Measurements from ENCODE around the gene TENM3.

DNA sequence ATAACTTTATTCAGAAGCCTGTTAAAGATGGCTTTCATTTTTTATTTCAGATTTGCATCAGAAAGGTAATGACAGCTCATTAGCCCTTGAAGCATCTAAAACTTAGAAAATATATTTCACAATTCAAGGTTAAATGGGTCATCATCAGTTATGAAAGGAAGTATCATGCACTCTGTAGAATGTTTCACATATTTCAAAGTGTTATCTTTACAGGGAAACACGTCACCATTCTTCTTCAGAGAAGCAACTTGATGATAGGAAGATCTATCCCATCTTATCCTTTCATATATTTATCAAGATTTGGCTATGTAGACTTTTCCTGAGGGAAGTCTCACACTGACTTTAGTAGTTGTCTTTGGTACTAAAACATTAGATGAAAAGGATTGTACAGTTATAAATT is 277.8 kb downstream of the TENM3 start:
- TF ChIP-seq, protein P1, sequence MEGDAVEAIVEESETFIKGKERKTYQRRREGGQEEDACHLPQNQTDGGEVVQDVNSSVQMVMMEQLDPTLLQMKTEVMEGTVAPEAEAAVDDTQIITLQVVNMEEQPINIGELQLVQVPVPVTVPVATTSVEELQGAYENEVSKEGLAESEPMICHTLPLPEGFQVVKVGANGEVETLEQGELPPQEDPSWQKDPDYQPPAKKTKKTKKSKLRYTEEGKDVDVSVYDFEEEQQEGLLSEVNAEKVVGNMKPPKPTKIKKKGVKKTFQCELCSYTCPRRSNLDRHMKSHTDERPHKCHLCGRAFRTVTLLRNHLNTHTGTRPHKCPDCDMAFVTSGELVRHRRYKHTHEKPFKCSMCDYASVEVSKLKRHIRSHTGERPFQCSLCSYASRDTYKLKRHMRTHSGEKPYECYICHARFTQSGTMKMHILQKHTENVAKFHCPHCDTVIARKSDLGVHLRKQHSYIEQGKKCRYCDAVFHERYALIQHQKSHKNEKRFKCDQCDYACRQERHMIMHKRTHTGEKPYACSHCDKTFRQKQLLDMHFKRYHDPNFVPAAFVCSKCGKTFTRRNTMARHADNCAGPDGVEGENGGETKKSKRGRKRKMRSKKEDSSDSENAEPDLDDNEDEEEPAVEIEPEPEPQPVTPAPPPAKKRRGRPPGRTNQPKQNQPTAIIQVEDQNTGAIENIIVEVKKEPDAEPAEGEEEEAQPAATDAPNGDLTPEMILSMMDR (IDR thresholded peaks at IDR 0.05), result no peak
- TF ChIP-seq POLR2A (IDR thresholded peaks at IDR 0.05), result no peak

Measured in testis (tissue), 2 donors.